OCI-LY1 (cell line): ENCODE measurements around the gene DIP2C.
"Not testable (repeated sequence)": the region's sequence is repeated elsewhere in the genome, so short reads cannot be mapped to it uniquely, and the experiment has no call there.

Experiments
- H2AFZ ChIP-seq: fragments of 200-600 bp; sonication (generic), shearing (Covaris generic); 2 replicates; pipeline ENCODE4 v1.6.0; 2014; ENCODE audit warnings: antibody characterized with exemption, mild to moderate bottlenecking, low read length
- H3F3A ChIP-seq: fragments of 200-600 bp; sonication (generic), shearing (Covaris generic); 2 replicates; pipeline ENCODE4 v1.6.0; 2014; ENCODE audit warnings: mild to moderate bottlenecking, antibody characterized with exemption, low read length, moderate library complexity; ENCODE audit not compliant: insufficient read depth
- H3K27ac ChIP-seq: fragments of 200-600 bp; sonication (generic); 2 replicates; pipeline ENCODE4 v1.5.1; 2014; ENCODE audit warnings: low read length, mixed run types, mild to moderate bottlenecking, low read depth; ENCODE audit not compliant: poor library complexity, severe bottlenecking
- H3K27me3 ChIP-seq: fragments of 200-600 bp; sonication (generic); 2 replicates; pipeline ENCODE4 v1.6.0; 2014; ENCODE audit warnings: antibody characterized with exemption, mild to moderate bottlenecking, low read length, moderate library complexity; ENCODE audit not compliant: insufficient read depth
- H3K36me3 ChIP-seq: fragments of 200-600 bp; sonication (generic); 2 replicates; pipeline ENCODE4 v1.6.1; 2014; ENCODE audit warnings: mild to moderate bottlenecking, antibody characterized with exemption, low read length, moderate library complexity, mixed read lengths; ENCODE audit not compliant: insufficient read depth
- H3K4me1 ChIP-seq: fragments of 200-600 bp; sonication (generic); 2 replicates; pipeline ENCODE4 v1.5.1; 2014; ENCODE audit warnings: mild to moderate bottlenecking, low read length, moderate library complexity; ENCODE audit not compliant: insufficient read depth, severe bottlenecking
- H3K4me2 ChIP-seq: fragments of 200-600 bp; sonication (generic), shearing (Covaris generic); 2 replicates; pipeline ENCODE4 v1.6.1; 2014; ENCODE audit warnings: low read length
- H3K4me3 ChIP-seq: fragments of 200-600 bp; sonication (generic); 2 replicates; pipeline ENCODE4 v1.5.1; 2014; ENCODE audit warnings: low read length, low read depth, mild to moderate bottlenecking, mixed read lengths; ENCODE audit not compliant: poor library complexity, severe bottlenecking
- H3K79me2 ChIP-seq: fragments of 200-600 bp; shearing (Covaris generic); 2 replicates; pipeline ENCODE4 v1.6.1; 2016; ENCODE audit warnings: mixed run types, low read length, mixed read lengths; ENCODE audit not compliant: insufficient read depth
- H3K9ac ChIP-seq: fragments of 200-600 bp; sonication (generic), shearing (Covaris generic); 2 replicates; pipeline ENCODE4 v1.6.1; 2014; ENCODE audit warnings: mild to moderate bottlenecking, low read length, mixed read lengths
- H3K9me2 ChIP-seq: fragments of 200-600 bp; sonication (generic), shearing (Covaris generic); 2 replicates; pipeline ENCODE4 v1.6.1; 2014; ENCODE audit warnings: low read depth, mild to moderate bottlenecking, low read length, mixed read lengths
- H3K9me3 ChIP-seq: fragments of 200-600 bp; shearing (Covaris generic); 2 replicates; pipeline ENCODE4 v1.6.1; 2014; ENCODE audit warnings: low read length, mixed read lengths
- H4K20me1 ChIP-seq: fragments of 200-600 bp; sonication (generic), shearing (Covaris generic); 2 replicates; pipeline ENCODE4 v1.6.0; 2016; ENCODE audit warnings: mild to moderate bottlenecking, low read length; ENCODE audit not compliant: insufficient read depth
- CTCF ChIP-seq: fragments of 200-600 bp; sonication (generic), shearing (Covaris generic); IDR thresholded peaks from 2 replicates; pipeline ENCODE4 v1.5.1; 2017; ENCODE audit warnings: mild to moderate bottlenecking, antibody characterized with exemption, low read length, moderate library complexity, mixed read lengths
- EZH2 ChIP-seq: fragments of 200-600 bp; sonication (generic), shearing (Covaris generic); IDR thresholded peaks from 2 replicates; pipeline ENCODE4 v1.8.0; 2017; ENCODE audit warnings: borderline replicate concordance, mixed run types, mild to moderate bottlenecking, antibody characterized with exemption, low read length, moderate library complexity, mixed read lengths

The DIP2C gene

GRCh38 chr10:679556-679955, 9.9 kb downstream of the DIP2C start:
- no peak for TF ChIP-seq EZH2
- no peak for TF ChIP-seq CTCF
- no peaks in the 10 kb centered on the region for H3K79me2 ChIP-seq

GRCh38 chr10:678662-679005, 10.8 kb downstream of the DIP2C start:
- not testable (repeated sequence) for H3K4me1 ChIP-seq, H4K20me1 ChIP-seq, H3K4me2 ChIP-seq

More at GRCh38 chr10:679556-679955, 9.9 kb downstream of the DIP2C start:
- Histone ChIP-seq H3K27me3 (no peaks in the 10 kb centered on the region), H3K9ac (no peak overlapping the region), H3K27ac (no peak overlapping the region), H3K4me3 (no peak overlapping the region), H4K20me1 (no peaks in the 10 kb centered on the region), H3K4me1 (peaks cover 9% of the 10 kb centered on the region), H3K4me2 (no peak overlapping the region; the same call in 1 of the 2 replicates), H3K9me3 (no peaks in the 10 kb centered on the region), H3K36me3 (no peaks in the 10 kb centered on the region), H3K9me2 (no peaks in the 10 kb centered on the region), H2AFZ (no peak overlapping the region), H3F3A (no peaks in the 10 kb centered on the region)

GRCh38 chr10:677750-678661, 11.5 kb downstream of the DIP2C start:
- Histone ChIP-seq H3K4me1 (peaks cover 9% of the 10 kb centered on the region), H3K36me3 (no peaks in the 10 kb centered on the region), H3K79me2 (no peaks in the 10 kb centered on the region), H4K20me1 (no peaks in the 10 kb centered on the region), H2AFZ (no peak overlapping the region), H3K4me2 (no peak overlapping the region), H3K9me3 (no peaks in the 10 kb centered on the region), H3K9ac (no peak overlapping the region), H3K27ac (no peak overlapping the region), H3K27me3 (0 out of 2 replicates have a peak, but pooled peaks cover 3% of the 10 kb centered on the region), H3K4me3 (no peak overlapping the region), H3F3A (no peaks in the 10 kb centered on the region), H3K9me2 (no peaks in the 10 kb centered on the region)
- TF ChIP-seq EZH2 = no peak
- TF ChIP-seq CTCF = no peak

More at GRCh38 chr10:678662-679005, 10.8 kb downstream of the DIP2C start:
- not testable (repeated sequence) for H3K36me3 ChIP-seq, H3K9ac ChIP-seq, H3K9me2 ChIP-seq, H3F3A ChIP-seq, H3K27ac ChIP-seq, H3K4me3 ChIP-seq, H3K9me3 ChIP-seq, H3K27me3 ChIP-seq, H3K79me2 ChIP-seq, H2AFZ ChIP-seq
